Raji (cell line): ENCODE measurements around the gene PDE2A.

Experiments
- POLR2A ChIP-seq: IDR thresholded peaks from 2 replicates; pipeline ENCODE4 v1.6.1; 2011; ENCODE audit warnings: low read depth, low read length, control low read depth; ENCODE audit not compliant: insufficient read depth

The PDE2A gene

GRCh38 chr11:72568861-72569260 is 105.4 kb downstream of the PDE2A start:
- no peak for TF ChIP-seq POLR2A

- no peak for TF ChIP-seq POLR2A
These were observed 111.8 kb downstream of the PDE2A start for GRCh38 chr11:72562431-72562830.

- no peak for TF ChIP-seq POLR2A
These were observed 112.4 kb downstream of the PDE2A start for GRCh38 chr11:72561856-72562255.

- TF ChIP-seq POLR2A, result no peak
These were observed 117.8 kb downstream of the PDE2A start for GRCh38 chr11:72556433-72556832.

GRCh38 chr11:72553706-72554105 is 120.5 kb downstream of the PDE2A start:
- TF ChIP-seq POLR2A, result no peak

- TF ChIP-seq POLR2A, result no peak
These were observed 121.8 kb downstream of the PDE2A start for GRCh38 chr11:72552399-72552910.

- TF ChIP-seq POLR2A, result no peak
These were observed 122.7 kb downstream of the PDE2A start for GRCh38 chr11:72551571-72551970.

- TF ChIP-seq POLR2A, result no peak
These were observed 125.8 kb downstream of the PDE2A start for GRCh38 chr11:72548463-72548862.

- TF ChIP-seq POLR2A, result no peak
These were observed 127.4 kb downstream of the PDE2A start for GRCh38 chr11:72546866-72547265.

- no peak for TF ChIP-seq POLR2A
These were observed 129.6 kb downstream of the PDE2A start for GRCh38 chr11:72544589-72544988.

GRCh38 chr11:72543849-72544542 is 130.2 kb downstream of the PDE2A start:
- no peak for TF ChIP-seq POLR2A

- no peak for TF ChIP-seq POLR2A
These were observed 132.8 kb downstream of the PDE2A start for GRCh38 chr11:72541257-72541974.

- TF ChIP-seq POLR2A, result no peak
These were observed 137.2 kb downstream of the PDE2A start for GRCh38 chr11:72537051-72537450.

- no peak for TF ChIP-seq POLR2A
These were observed 139.1 kb downstream of the PDE2A start for GRCh38 chr11:72535194-72535547.

GRCh38 chr11:72534371-72535193 is 139.6 kb downstream of the PDE2A start:
- TF ChIP-seq POLR2A, result no peak

GRCh38 chr11:72529068-72529467 is 145.2 kb downstream of the PDE2A start:
- no peak for TF ChIP-seq POLR2A

- TF ChIP-seq POLR2A, result no peak
These were observed 146.1 kb downstream of the PDE2A start for GRCh38 chr11:72528121-72528520.
